GM12878 (cell line): Measurements from ENCODE around the gene MAEL. TPM values are rescaled to one million over a fixed set of nuclear protein-coding genes. Genes with fewer than 3 reads are reported as not detected.
A peak's percentile ranks its signal among the peaks of the same experiment; 100 is the strongest.

ENCODE experiments used
- ATAC-seq: fragments of 200-7000 bp; cut with Tn5 transposase; 3 replicates; pipeline ENCODE4 v1.9.1; 2020; ENCODE audit warnings: mild to moderate bottlenecking, moderate library complexity
- BruUV-seq: library from RNA; stranded (reverse); fragments of 400-500 nt; replicated peaks from 2 replicates; lab custom pipeline; 2021; lab: Mats Ljungman, UMichigan
- CTCF ChIA-PET: fragments of 300-600 bp; sonication (Branson Sonifier 250); formaldehyde crosslinking; extraction: SDS; loops from one replicate; lab custom pipeline; 2021; ENCODE audit warnings: inconsistent platforms; lab: Yijun Ruan, JAX
- POLR2A ChIA-PET: fragments of 350-600 bp; formaldehyde crosslinking; extraction: SDS; loops from one replicate; lab custom pipeline; 2021; ENCODE audit warnings: inconsistent platforms; lab: Charles Lee
- RAD21 ChIA-PET: fragments of 300-600 bp; sonication (Branson Sonifier 250); formaldehyde crosslinking; loops from one replicate; lab custom pipeline; 2023; ENCODE audit warnings: antibody characterized with exemption; ENCODE audit not compliant: unreplicated experiment; lab: Charles Lee
- SMC1A ChIA-PET: fragments of 300-600 bp; sonication (Branson Sonifier 250); formaldehyde crosslinking; loops from one replicate; lab custom pipeline; 2023; ENCODE audit not compliant: unreplicated experiment, uncharacterized antibody; lab: Charles Lee
- DNase-seq: peaks from one replicate; pipeline ENCODE4 v3.0.0-alpha.2; 2011; ENCODE audit warnings: low read depth, low spot score
- FAIRE-seq: peaks from 3 replicates; lab custom pipeline; 2011; peaks lifted over from hg19 to GRCh38; lab: Jason Lieb, UNC
- H2AFZ ChIP-seq: 2 replicates; pipeline ENCODE4 v1.6.0; 2011; ENCODE audit warnings: low read depth, low read length, control low read depth; ENCODE audit not compliant: control insufficient read depth
- H3K27ac ChIP-seq: 2 replicates; pipeline ENCODE4 v1.5.1; 2011; ENCODE audit warnings: control low read depth; ENCODE audit not compliant: control insufficient read depth, insufficient read depth
- H3K27me3 ChIP-seq, 2 experiments: replicated peaks in 1 of 2; 2 replicates each; pipeline versions ENCODE4 v1.6.0 to v1.6.1; 2011; ENCODE audit warnings: low read length in 1 of 2; ENCODE audit not compliant: control insufficient read depth in 2 of 2, insufficient read depth in 2 of 2
- H3K36me3 ChIP-seq, 2 experiments: 2 replicates each; pipeline ENCODE4 v1.5.1; 2011; ENCODE audit warnings: low read length in 1 of 2; ENCODE audit not compliant: control insufficient read depth in 2 of 2, insufficient read depth in 2 of 2
- H3K4me1 ChIP-seq: 2 replicates; pipeline ENCODE4 v1.6.1; 2011; ENCODE audit warnings: mild to moderate bottlenecking, low read length, moderate library complexity, mixed read lengths; ENCODE audit not compliant: control insufficient read depth, insufficient read depth
- H3K4me2 ChIP-seq: 2 replicates; pipeline ENCODE4 v1.6.0; 2011; ENCODE audit warnings: control low read depth; ENCODE audit not compliant: control insufficient read depth, insufficient read depth
- H3K4me3 ChIP-seq: fragments of 200-600 bp; sonication (generic); 2 replicates; pipeline ENCODE4 v1.5.1; 2016
- H3K79me2 ChIP-seq: 2 replicates; pipeline ENCODE4 v1.6.0; 2011; ENCODE audit warnings: low read length; ENCODE audit not compliant: control insufficient read depth, insufficient read depth
- H3K9ac ChIP-seq: 2 replicates; pipeline ENCODE4 v1.8.0; 2011; ENCODE audit warnings: low read length, control low read depth, mixed read lengths; ENCODE audit not compliant: control insufficient read depth, insufficient read depth
- H3K9me3 ChIP-seq: replicated peaks from 3 replicates; pipeline ENCODE4 v1.5.1; 2011; ENCODE audit warnings: mild to moderate bottlenecking, low read length; ENCODE audit not compliant: control insufficient read depth, insufficient read depth
- H4K20me1 ChIP-seq: 2 replicates; pipeline ENCODE4 v1.6.0; 2011; ENCODE audit not compliant: control insufficient read depth, insufficient read depth
- BCL3 ChIP-seq: IDR thresholded peaks from 2 replicates; pipeline ENCODE4 v1.6.1; 2011; ENCODE audit warnings: borderline replicate concordance, low read depth, mild to moderate bottlenecking, moderate library complexity, low read length; ENCODE audit not compliant: insufficient read depth, poor library complexity, severe bottlenecking
- EZH2 ChIP-seq: IDR thresholded peaks from 2 replicates; pipeline ENCODE4 v1.6.1; 2012; ENCODE audit warnings: low read depth, mild to moderate bottlenecking, control low read depth, inconsistent platforms, low read length, borderline replicate concordance; ENCODE audit not compliant: control insufficient read depth
- HSF1 ChIP-seq: fragments of 150-350 bp; IDR thresholded peaks from 2 replicates; pipeline ENCODE4 v1.6.1; 2014; ENCODE audit warnings: mild to moderate bottlenecking, low read depth, low read length
- RELB ChIP-seq: fragments of 450-650 bp; IDR thresholded peaks from 2 replicates; pipeline ENCODE4 v1.6.1; 2017; ENCODE audit warnings: low read depth, mild to moderate bottlenecking, moderate library complexity
- RUNX3 ChIP-seq: IDR thresholded peaks from 2 replicates; pipeline ENCODE4 v1.6.1; 2012; ENCODE audit warnings: low read length, inconsistent platforms
- SMAD1 ChIP-seq: fragments of 450-650 bp; IDR thresholded peaks from 2 replicates; pipeline ENCODE4 v1.6.1; 2018; ENCODE audit warnings: mild to moderate bottlenecking, low read depth; ENCODE audit not compliant: partially characterized antibody
- SUPT20H ChIP-seq: IDR thresholded peaks from 2 replicates; pipeline ENCODE4 v1.6.1; 2011; ENCODE audit warnings: low read depth, mild to moderate bottlenecking, low read length, moderate library complexity, borderline replicate concordance; ENCODE audit not compliant: control insufficient read depth
- TAF1 ChIP-seq: IDR thresholded peaks from 2 replicates; pipeline ENCODE4 v1.6.1; 2011; ENCODE audit warnings: mild to moderate bottlenecking, low read depth, low read length, borderline replicate concordance
- ZNF687 ChIP-seq: fragments of 450-650 bp; IDR thresholded peaks from 2 replicates; pipeline ENCODE4 v1.6.1; 2017; ENCODE audit warnings: mild to moderate bottlenecking, moderate library complexity
- WGBS: methylation state at CpG from one replicate; pipeline ENCODE4 v1.1.6; 2016; ENCODE audit warnings: low lambda C conversion rate; ENCODE audit not compliant: insufficient replicate concordance, insufficient coverage; ENCODE audit errors: missing lambda C conversion rate; 5-methylcytosine and 5-hydroxymethylcytosine counted together
- in situ Hi-C: fragments of 300-500 bp; cut with MboI; formaldehyde crosslinking; loops from 9 replicates; pipeline ENCODE4 v1.14.3; 2018; ENCODE audit warnings: mixed read lengths
- intact Hi-C: fragments of 100-400 bp; cut with micrococcal nuclease; formaldehyde crosslinking; loops from one replicate; pipeline ENCODE4 v1.14.2; 2022; ENCODE audit not compliant: unreplicated experiment
- polyA plus RNA-seq, 11 experiments: library from polyadenylated mRNA; depleted of rRNA in 4 of 11; unstranded in 6 of 11; stranded (reverse) in 5 of 11; fragments of >200 nt; fragmentation: Nextera tagmentation in 4 of 11; fragmentation: Illumina TruSeq in 1 of 11; extraction: Ambion mirVana in 4 of 11; extraction: Trizol in 1 of 11; gene quantifications; 1 replicate in 1 of 11; 2 replicates in 10 of 11; pipeline versions ENCODE4 v1.2.1 to v1.2.3, GENCODE V29; 2011 to 2016; ENCODE audit warnings: inconsistent platforms in 2 of 11, missing spikeins in 2 of 11, low read depth in 1 of 11
- total RNA-seq, 4 experiments: library from RNA; depleted of rRNA in 3 of 4; stranded (reverse); fragments of >200 nt in 3 of 4; fragmentation: Illumina TruSeq in 1 of 4; extraction: Trizol in 1 of 4; gene quantifications; 2 replicates each; pipeline versions ENCODE4 v1.2.1 to v1.2.3, GENCODE V29; 2013 to 2021

The MAEL gene
- total and polyA plus RNA-seq, 10 of the 15 experiments (the other 5 are each of a cell fraction or from before 2014, with no cell fraction given) = 0.10 to 0.43 (median 0.24) TPM; not detected in 2

- FAIRE-seq = peak; percentile 87
- WGBS = 3% methylated on average over 21 of the region's 21 CpGs
- Histone ChIP-seq H3K9ac (peak overlapping the region; percentile 42), H3K79me2 (no peaks in the 10 kb centered on the region), H3K4me2 (peak overlapping the region; percentile 82), H4K20me1 (no peaks in the 10 kb centered on the region), H3K4me3 (peak overlapping the region; percentile 63; the same call in 1 of the 2 replicates), H3K27me3 (no peaks in the 10 kb centered on the region), H3K27ac (no peak overlapping the region), H3K9me3 (no peaks in the 10 kb centered on the region), H3K36me3 (no peaks in the 10 kb centered on the region), H3K4me1 (peaks cover 2% of the 10 kb centered on the region; the same call in 1 of the 2 replicates), H2AFZ (peak overlapping the region; percentile 88)
- BruUV-seq = no TSS peak
- ChIA-PET POLR2A (interaction anchor here (0.6 kb wide), 1 partner anchor 13 kb away, joined by 3 read pairs; no protein-coding TSS in a partner anchor), SMC1A (interaction anchor here (0.6 to 1.3 kb wide), 4 partner anchors 127 to 558 kb away, joined by 3 read pairs; no protein-coding TSS in a partner anchor), CTCF (interaction anchor here (0.8 to 1.5 kb wide), 3 partner anchors 13 to 496 kb away, joined by 3 to 4 read pairs (median 3); no protein-coding TSS in a partner anchor), RAD21 (no interaction called here)
- intact Hi-C loops (no loop called here), in situ Hi-C loops (no loop called here)
- peak; percentile 97 for ATAC-seq
- DNase-seq = no peak
- TF ChIP-seq ZNF687 (no peak), HSF1 (no peak), TAF1 (peak; percentile 42; the same call in 1 of the 2 replicates), RELB (no peak), SMAD1 (no peak), EZH2 (no peak), SUPT20H (no peak), BCL3 (no peak), RUNX3 (peak; percentile 51)
Observed at GRCh38 chr1:167043752-167044488, 54.8 kb downstream of the MAEL start.
